SU-DHL-6 (cell line): Measurements from ENCODE around the gene ZNF710.

Experiments used
- H2AFZ ChIP-seq: fragments of 200-600 bp; sonication (generic); 2 replicates; pipeline ENCODE4 v1.6.1; 2014; ENCODE audit warnings: low read depth, mild to moderate bottlenecking, moderate library complexity, mixed read lengths, antibody characterized with exemption, low read length; ENCODE audit not compliant: severe bottlenecking
- H3F3A ChIP-seq: fragments of 200-600 bp; shearing (Covaris generic); 2 replicates; pipeline ENCODE4 v1.6.0; 2016; ENCODE audit warnings: antibody characterized with exemption, mild to moderate bottlenecking; ENCODE audit not compliant: insufficient read depth
- H3K27ac ChIP-seq: fragments of 200-600 bp; sonication (generic); 2 replicates; pipeline ENCODE4 v1.5.1; 2016; ENCODE audit warnings: low read depth, mild to moderate bottlenecking, low read length, moderate library complexity, mixed read lengths
- H3K27me3 ChIP-seq: fragments of 200-600 bp; sonication (generic), shearing (Covaris generic); 2 replicates; pipeline ENCODE4 v1.6.0; 2014; ENCODE audit warnings: mild to moderate bottlenecking, low read length
- H3K36me3 ChIP-seq: fragments of 200-600 bp; sonication (generic); 2 replicates; pipeline ENCODE4 v1.6.1; 2014; ENCODE audit warnings: mild to moderate bottlenecking, low read length, mixed read lengths
- H3K4me2 ChIP-seq: fragments of 300-600, 200-600 bp; shearing (Covaris generic), sonication (generic); 2 replicates; pipeline ENCODE4 v1.6.0; 2014; ENCODE audit warnings: low read length, low read depth, mild to moderate bottlenecking; ENCODE audit not compliant: poor library complexity, severe bottlenecking
- H3K4me3 ChIP-seq: fragments of 200-600 bp; sonication (generic); 2 replicates; pipeline ENCODE4 v1.5.1; 2014; ENCODE audit warnings: antibody characterized with exemption, low read length, mild to moderate bottlenecking, mixed read lengths; ENCODE audit not compliant: insufficient read depth, poor library complexity, severe bottlenecking
- H3K79me2 ChIP-seq: fragments of 200-600 bp; sonication (generic); 2 replicates; pipeline ENCODE4 v1.6.1; 2014; ENCODE audit warnings: mild to moderate bottlenecking, low read length, moderate library complexity; ENCODE audit not compliant: insufficient read depth
- H3K9ac ChIP-seq: fragments of 200-600 bp; sonication (generic); 2 replicates; pipeline ENCODE4 v1.7.0; 2014; ENCODE audit warnings: mild to moderate bottlenecking, low read length
- H3K9me2 ChIP-seq: fragments of 200-600 bp; sonication (generic); replicated peaks from 2 replicates; pipeline ENCODE4 v1.6.1; 2014; ENCODE audit warnings: low read length; ENCODE audit not compliant: insufficient read depth
- H3K9me3 ChIP-seq: fragments of 200-600 bp; sonication (generic); 2 replicates; pipeline ENCODE4 v1.6.1; 2014; ENCODE audit warnings: low read length, mixed read lengths; ENCODE audit not compliant: insufficient read depth
- H4K20me1 ChIP-seq: fragments of 200-600 bp; sonication (generic); 2 replicates; pipeline ENCODE4 v1.6.1; 2014; ENCODE audit warnings: low read depth, mild to moderate bottlenecking, antibody characterized with exemption, low read length, moderate library complexity, mixed read lengths
- CTCF ChIP-seq: fragments of 200-600 bp; sonication (generic); IDR thresholded peaks from one replicate; pipeline ENCODE4 v1.5.1; 2017; ENCODE audit warnings: antibody characterized with exemption, mild to moderate bottlenecking, low read length, moderate library complexity; ENCODE audit not compliant: insufficient read depth, poor library complexity, severe bottlenecking
- EZH2phosphoT487 ChIP-seq: fragments of 200-600 bp; sonication (generic), shearing (Covaris generic); conservative IDR thresholded peaks from 2 replicates; pipeline ENCODE4 v1.6.1; 2018; ENCODE audit warnings: mild to moderate bottlenecking, antibody characterized with exemption, low read length, moderate library complexity, mixed read lengths

Gene ZNF710

DNA sequence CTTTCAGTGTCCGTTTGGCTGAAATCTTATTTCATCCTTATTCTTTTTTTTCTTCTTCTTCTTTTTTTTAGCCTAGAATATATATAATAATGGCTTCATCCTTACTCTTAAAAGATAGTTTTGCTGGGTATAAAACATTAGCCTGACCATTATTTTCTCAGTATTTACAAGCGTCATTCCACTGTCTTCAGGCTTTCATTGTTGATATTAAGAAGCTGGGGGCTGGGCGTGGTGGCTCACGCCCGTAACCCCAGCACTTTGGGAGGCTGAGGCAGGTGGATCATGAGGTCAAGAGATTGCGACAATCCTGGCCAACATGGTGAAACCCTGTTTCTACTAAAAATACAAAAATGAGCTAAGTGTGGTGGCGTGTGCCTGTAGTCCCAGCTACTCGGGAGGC, 10.6 kb downstream of the ZNF710 start:
- Histone ChIP-seq H3K79me2 (no peaks in the 10 kb centered on the region), H3K9ac (no peak overlapping the region), H3K9me3 (peaks cover 10% of the 10 kb centered on the region; the same call in 1 of the 2 replicates), H3K9me2 (no peaks in the 10 kb centered on the region), H3K27me3 (no peaks in the 10 kb centered on the region), H3F3A (no peaks in the 10 kb centered on the region), H2AFZ (no peak overlapping the region), H3K4me3 (no peak overlapping the region), H3K36me3 (no peaks in the 10 kb centered on the region), H3K4me2 (no peak overlapping the region), H4K20me1 (no peaks in the 10 kb centered on the region), H3K27ac (no peak overlapping the region)
- TF ChIP-seq CTCF: no peak
- no peak for TF ChIP-seq EZH2phosphoT487

DNA sequence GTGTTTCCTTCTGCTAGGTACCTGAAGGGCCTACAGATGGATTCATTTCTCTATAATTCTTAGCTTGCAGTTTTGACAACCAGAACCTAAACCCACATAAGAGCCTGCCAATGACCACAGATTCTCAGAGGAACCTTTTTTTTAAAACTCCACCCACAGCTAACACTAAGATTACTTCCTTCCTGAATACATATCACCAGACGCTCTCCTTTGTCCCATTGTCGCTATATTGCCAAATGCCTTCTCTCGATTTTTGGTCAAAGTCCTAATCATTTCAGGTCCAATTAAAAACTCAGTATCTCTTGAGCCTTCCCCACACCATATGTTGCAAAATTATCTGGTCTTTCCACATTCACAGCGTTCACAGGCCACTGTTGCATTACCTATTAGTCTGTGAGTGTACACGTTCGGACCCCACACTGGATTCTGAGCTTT, 12.4 kb downstream of the ZNF710 start:
- no peak overlapping the region for H2AFZ ChIP-seq
- no peaks in the 10 kb centered on the region for H3K79me2 ChIP-seq
- H3K9ac ChIP-seq: no peak overlapping the region
- H3K36me3 ChIP-seq: no peaks in the 10 kb centered on the region
- no peaks in the 10 kb centered on the region for H4K20me1 ChIP-seq
- no peak for TF ChIP-seq EZH2phosphoT487
- H3K9me2 ChIP-seq: no peaks in the 10 kb centered on the region
- peaks cover 10% of the 10 kb centered on the region; the same call in 1 of the 2 replicates for H3K9me3 ChIP-seq
- H3F3A ChIP-seq: no peaks in the 10 kb centered on the region
- no peak overlapping the region for H3K27ac ChIP-seq
- H3K4me3 ChIP-seq: no peak overlapping the region
- H3K27me3 ChIP-seq: no peaks in the 10 kb centered on the region
- H3K4me2 ChIP-seq: no peak overlapping the region

DNA sequence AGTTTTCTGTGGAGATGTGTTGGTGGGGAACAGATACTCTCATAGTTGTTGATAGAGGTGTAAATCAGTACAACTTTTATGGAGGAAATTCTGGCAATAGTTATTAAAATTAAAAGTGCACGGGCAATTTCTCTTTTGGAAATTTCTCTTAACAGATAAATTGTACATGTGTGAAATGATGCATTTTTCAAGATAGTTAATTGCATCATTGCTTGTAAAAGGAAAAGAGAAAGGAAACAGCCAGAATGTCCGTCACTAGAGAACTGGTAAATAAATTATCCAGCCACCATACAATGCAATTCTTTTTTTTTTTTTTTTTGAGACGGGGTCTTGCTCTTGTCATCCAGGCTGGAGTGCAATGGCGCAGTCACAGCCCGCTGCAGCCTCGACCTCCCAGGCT, 14.2 kb downstream of the ZNF710 start:
- H3K9ac ChIP-seq: no peak overlapping the region
- no peaks in the 10 kb centered on the region for H3K79me2 ChIP-seq
- H3K4me2 ChIP-seq: no peak overlapping the region
- no peaks in the 10 kb centered on the region for H3K27me3 ChIP-seq
- no peak overlapping the region for H3K4me3 ChIP-seq
- H3F3A ChIP-seq: no peaks in the 10 kb centered on the region
- no peaks in the 10 kb centered on the region for H3K36me3 ChIP-seq
- no peak overlapping the region for H3K27ac ChIP-seq
- H4K20me1 ChIP-seq: no peaks in the 10 kb centered on the region
- H3K9me3 ChIP-seq: peaks cover 10% of the 10 kb centered on the region; the same call in 1 of the 2 replicates
- no peaks in the 10 kb centered on the region for H3K9me2 ChIP-seq
- TF ChIP-seq CTCF (no peak), EZH2phosphoT487 (no peak)
- no peak overlapping the region for H2AFZ ChIP-seq

DNA sequence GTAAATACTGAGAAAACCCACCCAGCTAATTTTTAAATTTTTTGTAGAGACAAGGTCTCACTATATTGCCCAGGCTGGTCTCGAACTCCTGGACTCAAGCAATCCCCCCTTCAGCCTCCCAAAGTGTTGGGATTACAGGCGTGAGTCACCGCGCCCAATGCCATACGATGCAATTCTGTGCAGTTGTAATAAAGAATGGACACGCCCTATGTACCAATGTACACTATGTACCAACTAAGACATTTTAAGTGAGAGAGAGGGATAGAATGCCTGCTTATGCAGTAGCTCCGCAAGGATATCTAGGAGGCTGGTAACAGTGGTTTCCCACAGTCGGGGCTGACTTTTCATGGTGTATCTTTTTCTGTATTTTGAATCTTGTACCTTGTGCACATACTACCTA, 14.6 kb downstream of the ZNF710 start:
- Histone ChIP-seq H3K4me2 (no peak overlapping the region), H3K36me3 (no peaks in the 10 kb centered on the region), H3K4me3 (no peak overlapping the region), H2AFZ (no peak overlapping the region), H3K9me2 (no peaks in the 10 kb centered on the region), H3K79me2 (no peaks in the 10 kb centered on the region), H3K9me3 (peaks cover 10% of the 10 kb centered on the region; the same call in 1 of the 2 replicates), H3K27ac (no peak overlapping the region), H4K20me1 (no peaks in the 10 kb centered on the region), H3K27me3 (no peaks in the 10 kb centered on the region), H3F3A (no peaks in the 10 kb centered on the region), H3K9ac (no peak overlapping the region)
- no peak for TF ChIP-seq EZH2phosphoT487
- TF ChIP-seq CTCF: no peak
